ENCODE data around the gene SF3B3.
"Not testable (repeated sequence)": the region's sequence is repeated elsewhere in the genome, so short reads cannot be mapped to it uniquely, and the experiment has no call there.

Gene SF3B3

DNA sequence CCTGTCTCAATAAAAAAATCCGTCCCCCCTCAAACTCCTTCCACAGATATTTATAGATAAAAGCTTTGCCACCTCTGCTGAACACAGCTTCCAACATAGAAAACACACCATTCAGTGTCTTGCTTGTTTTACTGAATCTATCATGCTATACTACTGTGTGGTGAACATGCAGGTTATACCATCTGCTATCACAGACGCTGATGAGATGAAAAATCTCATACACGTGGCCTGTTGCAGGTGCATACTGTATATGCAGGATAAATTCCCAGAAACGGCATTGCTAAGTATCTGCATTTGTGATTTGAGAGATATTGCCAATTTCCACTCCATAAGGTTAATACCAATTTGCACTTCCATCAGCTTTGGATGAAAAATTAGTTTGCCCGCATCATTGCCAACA, 92.3 kb downstream of the SF3B3 start:
- DNase-seq (ENCODE audit: low read depth in 3 of 3), result no peak

GRCh38 chr16:70621864-70622263, 98.2 kb downstream of the SF3B3 start:
- not testable (repeated sequence) for DNase-seq (ENCODE audit: low read depth in 3 of 3)
